Peyer's patch (tissue), 4 donors: ENCODE data around the gene RFX1. TPM values are rescaled to one million over a fixed set of nuclear protein-coding genes. Genes with fewer than 3 reads are reported as not detected.
"Not testable (repeated sequence)": the region's sequence is repeated elsewhere in the genome, so short reads cannot be mapped to it uniquely, and the experiment has no call there.

ENCODE experiments used
- DNase-seq, 3 donors: peaks; one replicate each; pipeline ENCODE4 v3.0.0-alpha.2; 2017 to 2019
- H3K27ac ChIP-seq, 4 donors: fragments of 200-600 bp; sonication (generic); one replicate each; pipeline ENCODE4 v1.5.1; 2016 to 2019
- H3K27me3 ChIP-seq, 2 donors: fragments of 200-600 bp; sonication (generic); one replicate each; pipeline ENCODE4 v1.5.1; 2019
- H3K36me3 ChIP-seq, 3 donors: fragments of 200-600 bp; sonication (generic); one replicate each; pipeline ENCODE4 v1.5.1; 2016 to 2019
- H3K4me1 ChIP-seq, 4 donors: fragments of 200-600 bp; sonication (generic); one replicate each; pipeline ENCODE4 v1.5.1; 2016 to 2019
- H3K4me3 ChIP-seq, 4 donors: fragments of 200-600 bp; sonication (generic); 1 replicate in 3 of 4; 2 replicates in 1 of 4; pipeline ENCODE4 v1.5.1; 2016 to 2019; ENCODE audit warnings: mild to moderate bottlenecking in 1 of 4
- H3K9me3 ChIP-seq, 4 donors: fragments of 200-600 bp; sonication (generic); one replicate each; pipeline ENCODE4 v1.5.1; 2016 to 2019; ENCODE audit warnings: mild to moderate bottlenecking in 1 of 4
- POLR2A ChIP-seq, 2 donors: fragments of 450-650 bp; IDR thresholded peaks; one replicate each; pipeline ENCODE4 v1.5.1; 2017; ENCODE audit warnings: antibody characterized with exemption in 2 of 2, mild to moderate bottlenecking in 2 of 2, moderate library complexity in 2 of 2
- total RNA-seq, 4 donors: library from RNA; depleted of rRNA; stranded (reverse); fragments of >200 nt; gene quantifications; one replicate each; pipeline ENCODE4 v1.1.0, GENCODE V29; 2016
- TF ChIP-seq, protein P1 (sequence below), 6 experiments: fragments of 450-650 bp in 4 of 6; fragments of 200-600 bp in 2 of 6; sonication (generic) in 1 of 6; IDR thresholded peaks; one replicate each; pipeline ENCODE4 v1.5.1; 2017 to 2019; ENCODE audit warnings: antibody characterized with exemption in 6 of 6, mild to moderate bottlenecking in 3 of 6, moderate library complexity in 1 of 6

The RFX1 gene
- total RNA-seq, 4 donors from 2014 or later = 5.8 to 19.0 (median 9.6) TPM

DNA sequence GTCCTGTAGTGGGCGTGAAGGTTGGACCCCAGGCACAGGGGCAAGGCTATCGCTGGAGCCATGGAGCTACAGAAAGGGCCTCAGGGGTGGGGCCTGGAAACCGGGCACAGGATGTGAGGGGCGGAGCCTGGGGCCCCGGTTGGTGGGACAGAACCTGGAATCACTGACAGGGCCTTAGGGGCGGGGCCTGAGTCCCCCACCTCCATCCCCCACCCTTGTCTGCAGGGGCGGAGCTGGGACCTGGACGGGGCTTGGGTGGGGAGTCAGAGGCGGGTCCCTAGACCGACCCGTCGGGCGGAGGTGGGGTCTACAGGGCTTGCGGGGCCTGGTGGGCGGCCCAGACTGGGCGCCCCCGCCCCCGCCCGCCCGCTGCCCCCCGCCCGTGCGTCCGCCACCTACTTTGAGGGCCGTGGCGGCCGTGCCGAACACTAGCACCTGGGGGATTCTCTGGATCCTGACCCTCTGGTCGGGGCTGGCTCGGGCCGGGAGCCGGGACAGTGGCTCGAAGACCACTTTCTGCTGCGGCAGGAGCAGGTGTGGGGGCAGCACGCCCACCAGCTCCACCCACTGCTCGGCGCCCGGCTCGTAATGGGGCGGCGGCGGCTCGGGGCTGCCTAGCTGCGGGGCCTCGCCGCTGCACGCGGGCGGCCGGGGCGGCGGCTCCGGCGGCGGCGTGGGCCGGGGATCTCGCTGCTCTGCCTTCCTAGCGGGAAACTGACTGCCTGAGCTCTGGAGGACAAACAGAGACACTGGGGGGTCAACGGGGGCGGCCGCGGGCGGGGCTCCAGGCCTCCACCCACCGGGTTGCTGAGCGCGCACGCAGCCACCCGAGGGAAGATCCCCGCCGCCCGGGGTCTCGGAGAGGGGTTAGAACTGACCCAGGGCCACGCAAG lies 27.5 kb downstream of the RFX1 start:
- Histone ChIP-seq H3K36me3 (peaks cover 0 to 33% (median 0%) of the 10 kb centered on the region in 3 donors), H3K27ac (peak overlapping the region; percentile 60 to 74 (median 70)), H3K4me3 (peak overlapping the region; percentile 40 to 57 (median 50)), H3K9me3 (no peaks in the 10 kb centered on the region), H3K4me1 (peaks cover 0 to 24% (median 13%) of the 10 kb centered on the region in 4 donors), H3K27me3 (no peaks in the 10 kb centered on the region)
- TF ChIP-seq POLR2A (IDR thresholded peaks at IDR 0.05) = no peak
- TF ChIP-seq, protein P1, sequence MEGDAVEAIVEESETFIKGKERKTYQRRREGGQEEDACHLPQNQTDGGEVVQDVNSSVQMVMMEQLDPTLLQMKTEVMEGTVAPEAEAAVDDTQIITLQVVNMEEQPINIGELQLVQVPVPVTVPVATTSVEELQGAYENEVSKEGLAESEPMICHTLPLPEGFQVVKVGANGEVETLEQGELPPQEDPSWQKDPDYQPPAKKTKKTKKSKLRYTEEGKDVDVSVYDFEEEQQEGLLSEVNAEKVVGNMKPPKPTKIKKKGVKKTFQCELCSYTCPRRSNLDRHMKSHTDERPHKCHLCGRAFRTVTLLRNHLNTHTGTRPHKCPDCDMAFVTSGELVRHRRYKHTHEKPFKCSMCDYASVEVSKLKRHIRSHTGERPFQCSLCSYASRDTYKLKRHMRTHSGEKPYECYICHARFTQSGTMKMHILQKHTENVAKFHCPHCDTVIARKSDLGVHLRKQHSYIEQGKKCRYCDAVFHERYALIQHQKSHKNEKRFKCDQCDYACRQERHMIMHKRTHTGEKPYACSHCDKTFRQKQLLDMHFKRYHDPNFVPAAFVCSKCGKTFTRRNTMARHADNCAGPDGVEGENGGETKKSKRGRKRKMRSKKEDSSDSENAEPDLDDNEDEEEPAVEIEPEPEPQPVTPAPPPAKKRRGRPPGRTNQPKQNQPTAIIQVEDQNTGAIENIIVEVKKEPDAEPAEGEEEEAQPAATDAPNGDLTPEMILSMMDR (IDR thresholded peaks at IDR 0.05) = no peak
- DNase-seq = peak; percentile 66 to 86 (median 76)

- Histone ChIP-seq H3K4me1 (peaks cover 0 to 16% (median 10%) of the 10 kb centered on the region in 4 donors), H3K27ac (peak overlapping the region; percentile 60 to 74 (median 70)), H3K4me3 (no peak overlapping the region), H3K27me3 (no peaks in the 10 kb centered on the region), H3K36me3 (peaks cover 0 to 31% (median 0%) of the 10 kb centered on the region in 3 donors), H3K9me3 (no peaks in the 10 kb centered on the region)
- TF ChIP-seq POLR2A (IDR thresholded peaks at IDR 0.05) = no peak
- TF ChIP-seq, protein P1 (IDR thresholded peaks at IDR 0.05) = no peak
- DNase-seq = no peak
Measured at GRCh38 chr19:13977803-13978202, 28.3 kb downstream of the RFX1 start.

- no peaks in the 10 kb centered on the region for H3K27me3 ChIP-seq
- DNase-seq = no peak
Measured at GRCh38 chr19:13976446-13976845, 29.7 kb downstream of the RFX1 start.

GRCh38 chr19:13975870-13976269 lies 30.2 kb downstream of the RFX1 start:
- no peak for DNase-seq
- H3K4me1 ChIP-seq = peaks cover 0 to 9% (median 4%) of the 10 kb centered on the region in 4 donors
- H3K4me3 ChIP-seq = no peak overlapping the region
- H3K9me3 ChIP-seq = no peaks in the 10 kb centered on the region
- peaks cover 0 to 40% (median 0%) of the 10 kb centered on the region in 3 donors for H3K36me3 ChIP-seq
- H3K27me3 ChIP-seq = no peaks in the 10 kb centered on the region
- H3K27ac ChIP-seq = no peak overlapping the region
- TF ChIP-seq, protein P1 (IDR thresholded peaks at IDR 0.05) = no peak

More at GRCh38 chr19:13976446-13976845, 29.7 kb downstream of the RFX1 start:
- Histone ChIP-seq H3K36me3 (peaks cover 0 to 34% (median 0%) of the 10 kb centered on the region in 3 donors), H3K4me1 (peaks cover 0 to 9% (median 4%) of the 10 kb centered on the region in 4 donors), H3K27ac (no peak overlapping the region), H3K9me3 (no peaks in the 10 kb centered on the region), H3K4me3 (no peak overlapping the region)
- TF ChIP-seq POLR2A (IDR thresholded peaks at IDR 0.05) = no peak
- TF ChIP-seq, protein P1 (IDR thresholded peaks at IDR 0.05) = no peak

- no peaks in the 10 kb centered on the region for H3K9me3 ChIP-seq
- peak overlapping the region in 1 of 4 donors; percentile 22 for H3K27ac ChIP-seq
- H3K4me1 ChIP-seq = peaks cover 0 to 3% (median under 1%) of the 10 kb centered on the region in 4 donors
- TF ChIP-seq, protein P1 (IDR thresholded peaks at IDR 0.05) = no peak
- TF ChIP-seq POLR2A (IDR thresholded peaks at IDR 0.05) = no peak
- peaks cover 0 to 49% (median 0%) of the 10 kb centered on the region in 3 donors for H3K36me3 ChIP-seq
- no peak overlapping the region for H3K4me3 ChIP-seq
- peak in 2 of 3 donors; percentile 73 to 77 for DNase-seq
- H3K27me3 ChIP-seq = no peaks in the 10 kb centered on the region
Measured at GRCh38 chr19:13974073-13974472, 32.0 kb downstream of the RFX1 start.

GRCh38 chr19:13973479-13973878 lies 32.6 kb downstream of the RFX1 start:
- not testable (repeated sequence) for H3K9me3 ChIP-seq, H3K27me3 ChIP-seq, H3K27ac ChIP-seq, H3K4me3 ChIP-seq, H3K4me1 ChIP-seq, DNase-seq
- peaks cover 0 to 55% (median 0%) of the 10 kb centered on the region in 3 donors for H3K36me3 ChIP-seq
